ENCODE results near the gene PHYKPL.
"Not testable (repeated sequence)": the region's sequence is repeated elsewhere in the genome, so short reads cannot be mapped to it uniquely, and the experiment has no call there.

Gene PHYKPL

DNA sequence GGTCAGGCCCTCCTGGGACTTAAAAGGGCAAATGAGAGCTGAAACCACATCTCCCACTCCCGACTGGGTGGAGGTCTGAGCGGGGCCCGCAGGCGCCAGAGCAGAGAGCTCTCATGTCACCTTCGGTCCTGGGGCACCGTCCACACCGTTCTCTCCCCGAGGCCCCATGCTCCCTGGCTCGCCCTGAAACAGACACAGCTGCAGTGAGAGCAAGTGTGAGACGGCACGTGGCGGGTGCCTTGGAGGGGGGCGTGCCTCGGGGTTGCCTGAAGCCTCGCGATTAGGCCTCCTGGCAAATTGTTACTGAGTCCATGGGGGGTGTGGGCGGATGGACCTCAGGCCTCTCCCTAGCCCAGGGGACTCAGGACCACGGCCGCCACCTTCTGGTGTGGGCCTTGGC is 24.1 kb upstream of the PHYKPL start:
- Histone ChIP-seq H3K27ac (ENCODE audit: low read depth, low read length, poor library complexity, severe bottlenecking) (no peak overlapping the region), H3K9me2 (ENCODE audit: low read depth, low read length) (no peaks in the 10 kb centered on the region), H3K27me3 (ENCODE audit: insufficient read depth, low read length) (no peaks in the 10 kb centered on the region; the same call in 1 of the 2 replicates), H3K4me3 (ENCODE audit: low read depth, low read length, poor library complexity, severe bottlenecking) (no peak overlapping the region), H3K9ac (ENCODE audit: low read length) (no peak overlapping the region), H4K20me1 (ENCODE audit: insufficient read depth, low read length) (no peaks in the 10 kb centered on the region), H3K36me3 (ENCODE audit: insufficient read depth, low read length) (no peaks in the 10 kb centered on the region), H2AFZ (ENCODE audit: low read length) (no peak overlapping the region), H3F3A (ENCODE audit: insufficient read depth, low read length) (no peaks in the 10 kb centered on the region), H3K4me1 (ENCODE audit: insufficient read depth, low read length, severe bottlenecking) (no peaks in the 10 kb centered on the region), H3K79me2 (ENCODE audit: insufficient read depth, low read length) (no peaks in the 10 kb centered on the region), H3K4me2 (ENCODE audit: low read length) (no peak overlapping the region), H3K9me3 (ENCODE audit: low read length) (no peaks in the 10 kb centered on the region)
- TF ChIP-seq EZH2 (IDR thresholded peaks at IDR 0.05; ENCODE audit: borderline replicate concordance, low read length), result no peak
- TF ChIP-seq, protein P1, sequence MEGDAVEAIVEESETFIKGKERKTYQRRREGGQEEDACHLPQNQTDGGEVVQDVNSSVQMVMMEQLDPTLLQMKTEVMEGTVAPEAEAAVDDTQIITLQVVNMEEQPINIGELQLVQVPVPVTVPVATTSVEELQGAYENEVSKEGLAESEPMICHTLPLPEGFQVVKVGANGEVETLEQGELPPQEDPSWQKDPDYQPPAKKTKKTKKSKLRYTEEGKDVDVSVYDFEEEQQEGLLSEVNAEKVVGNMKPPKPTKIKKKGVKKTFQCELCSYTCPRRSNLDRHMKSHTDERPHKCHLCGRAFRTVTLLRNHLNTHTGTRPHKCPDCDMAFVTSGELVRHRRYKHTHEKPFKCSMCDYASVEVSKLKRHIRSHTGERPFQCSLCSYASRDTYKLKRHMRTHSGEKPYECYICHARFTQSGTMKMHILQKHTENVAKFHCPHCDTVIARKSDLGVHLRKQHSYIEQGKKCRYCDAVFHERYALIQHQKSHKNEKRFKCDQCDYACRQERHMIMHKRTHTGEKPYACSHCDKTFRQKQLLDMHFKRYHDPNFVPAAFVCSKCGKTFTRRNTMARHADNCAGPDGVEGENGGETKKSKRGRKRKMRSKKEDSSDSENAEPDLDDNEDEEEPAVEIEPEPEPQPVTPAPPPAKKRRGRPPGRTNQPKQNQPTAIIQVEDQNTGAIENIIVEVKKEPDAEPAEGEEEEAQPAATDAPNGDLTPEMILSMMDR (IDR thresholded peaks at IDR 0.05; ENCODE audit: low read length), result no peak

DNA sequence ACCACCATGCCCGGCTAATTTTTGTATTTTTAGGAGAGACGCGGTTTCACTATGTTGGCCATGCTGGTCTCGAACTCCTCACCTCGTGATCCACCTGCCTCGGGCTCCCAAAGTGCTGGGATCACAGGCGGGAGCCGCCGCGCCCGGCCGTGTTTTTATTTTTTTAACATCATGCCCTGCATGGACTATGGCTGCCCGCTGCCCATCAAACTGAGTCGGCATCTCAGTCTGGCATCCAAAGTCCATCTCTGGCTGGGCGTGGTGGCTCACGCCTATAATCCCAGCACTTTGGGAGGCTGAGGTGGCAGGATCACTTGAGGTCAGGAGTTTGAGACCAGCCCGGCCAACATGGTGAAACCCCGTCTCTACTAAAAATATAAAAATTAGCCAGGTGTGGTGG is 21.0 kb upstream of the PHYKPL start:
- H3F3A ChIP-seq (ENCODE audit: insufficient read depth, low read length); H3K27me3 ChIP-seq (ENCODE audit: insufficient read depth, low read length); H4K20me1 ChIP-seq (ENCODE audit: insufficient read depth, low read length); H3K4me3 ChIP-seq (ENCODE audit: low read depth, low read length, poor library complexity, severe bottlenecking); H3K27ac ChIP-seq (ENCODE audit: low read depth, low read length, poor library complexity, severe bottlenecking); H3K4me2 ChIP-seq (ENCODE audit: low read length); H3K9me3 ChIP-seq (ENCODE audit: low read length); H3K79me2 ChIP-seq (ENCODE audit: insufficient read depth, low read length); H3K9me2 ChIP-seq (ENCODE audit: low read depth, low read length); H2AFZ ChIP-seq (ENCODE audit: low read length); H3K4me1 ChIP-seq (ENCODE audit: insufficient read depth, low read length, severe bottlenecking); H3K36me3 ChIP-seq (ENCODE audit: insufficient read depth, low read length); H3K9ac ChIP-seq (ENCODE audit: low read length): not testable (repeated sequence)

DNA sequence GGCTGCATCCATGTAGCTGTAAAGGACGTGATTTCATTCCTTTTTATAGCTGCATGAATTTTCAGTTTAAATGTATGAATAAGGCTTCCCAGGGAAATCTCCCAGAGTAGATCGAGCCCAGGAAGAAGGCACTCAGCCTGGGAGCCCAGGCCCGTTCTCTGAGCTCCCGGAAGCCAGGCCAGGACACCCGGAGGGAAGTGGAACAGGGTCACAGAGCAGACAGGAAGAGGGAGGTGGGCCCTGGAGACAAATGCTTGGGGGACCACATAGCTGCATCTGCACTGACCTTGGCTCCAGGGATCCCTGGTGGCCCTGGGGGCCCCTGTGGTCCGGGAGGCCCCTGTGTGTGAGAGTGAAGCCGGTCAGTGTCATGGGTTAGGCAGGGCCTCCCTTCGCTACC is 19.7 kb upstream of the PHYKPL start:
- Histone ChIP-seq H3K9me3 (ENCODE audit: low read length) (no peaks in the 10 kb centered on the region), H4K20me1 (ENCODE audit: insufficient read depth, low read length) (no peaks in the 10 kb centered on the region), H3K4me1 (ENCODE audit: insufficient read depth, low read length, severe bottlenecking) (no peaks in the 10 kb centered on the region), H3K4me3 (ENCODE audit: low read depth, low read length, poor library complexity, severe bottlenecking) (no peak overlapping the region), H3K79me2 (ENCODE audit: insufficient read depth, low read length) (no peaks in the 10 kb centered on the region), H3K9me2 (ENCODE audit: low read depth, low read length) (no peaks in the 10 kb centered on the region), H3K4me2 (ENCODE audit: low read length) (no peak overlapping the region), H3K27me3 (ENCODE audit: insufficient read depth, low read length) (no peaks in the 10 kb centered on the region; the same call in 1 of the 2 replicates), H2AFZ (ENCODE audit: low read length) (no peak overlapping the region), H3K9ac (ENCODE audit: low read length) (no peak overlapping the region), H3K36me3 (ENCODE audit: insufficient read depth, low read length) (no peaks in the 10 kb centered on the region), H3F3A (ENCODE audit: insufficient read depth, low read length) (no peaks in the 10 kb centered on the region), H3K27ac (ENCODE audit: low read depth, low read length, poor library complexity, severe bottlenecking) (no peak overlapping the region)
- TF ChIP-seq, protein P1 (IDR thresholded peaks at IDR 0.05; ENCODE audit: low read length), result no peak
- no peak for TF ChIP-seq EZH2 (IDR thresholded peaks at IDR 0.05; ENCODE audit: borderline replicate concordance, low read length)

DNA sequence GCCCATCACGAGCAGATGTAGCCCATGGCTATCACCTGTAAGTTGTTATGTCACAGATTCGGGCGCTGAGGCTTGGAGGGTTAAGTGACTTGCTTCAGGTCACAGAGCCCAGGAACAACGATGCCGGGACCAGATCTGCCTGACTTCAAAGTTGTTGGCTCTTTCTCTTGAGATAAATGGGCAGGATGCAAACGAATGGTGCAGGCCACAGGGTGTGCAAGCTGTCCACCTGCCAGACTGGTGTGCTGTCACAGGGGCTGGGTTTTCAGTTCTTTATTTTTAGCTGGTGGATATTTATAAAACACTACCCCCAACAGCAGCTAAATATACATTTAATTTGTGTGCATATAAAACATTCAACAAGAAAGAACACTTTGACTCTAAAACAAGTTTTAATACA is 17.7 kb upstream of the PHYKPL start:
- TF ChIP-seq, protein P1 (IDR thresholded peaks at IDR 0.05; ENCODE audit: low read length), result no peak
- no peak for TF ChIP-seq EZH2 (IDR thresholded peaks at IDR 0.05; ENCODE audit: borderline replicate concordance, low read length)
- H3K27ac ChIP-seq (ENCODE audit: low read depth, low read length, poor library complexity, severe bottlenecking), result no peak overlapping the region
- no peak overlapping the region for H3K9ac ChIP-seq (ENCODE audit: low read length)
- no peaks in the 10 kb centered on the region for H3K79me2 ChIP-seq (ENCODE audit: insufficient read depth, low read length)
- H2AFZ ChIP-seq (ENCODE audit: low read length), result no peak overlapping the region
- H3K4me3 ChIP-seq (ENCODE audit: low read depth, low read length, poor library complexity, severe bottlenecking), result no peak overlapping the region
- H3F3A ChIP-seq (ENCODE audit: insufficient read depth, low read length), result no peaks in the 10 kb centered on the region
- H3K27me3 ChIP-seq (ENCODE audit: insufficient read depth, low read length), result no peaks in the 10 kb centered on the region; the same call in 1 of the 2 replicates
- H3K4me1 ChIP-seq (ENCODE audit: insufficient read depth, low read length, severe bottlenecking), result no peaks in the 10 kb centered on the region
- H3K4me2 ChIP-seq (ENCODE audit: low read length), result no peak overlapping the region
- no peaks in the 10 kb centered on the region for H4K20me1 ChIP-seq (ENCODE audit: insufficient read depth, low read length)
- no peaks in the 10 kb centered on the region for H3K36me3 ChIP-seq (ENCODE audit: insufficient read depth, low read length)
- H3K9me3 ChIP-seq (ENCODE audit: low read length), result no peaks in the 10 kb centered on the region
- no peaks in the 10 kb centered on the region for H3K9me2 ChIP-seq (ENCODE audit: low read depth, low read length)
